M059J (cell line): ENCODE measurements around the gene PREPL. TPM values are rescaled to one million over a fixed set of nuclear protein-coding genes. Genes with fewer than 3 reads are reported as not detected.

ENCODE experiments used
- DNase-seq: peaks from one replicate; pipeline ENCODE4 v3.0.0-alpha.2; 2012; ENCODE audit warnings: low read depth
- total RNA-seq: library from RNA; depleted of rRNA; stranded (reverse); fragments of >200 nt; shearing (Covaris generic); gene quantifications from 2 replicates; pipeline ENCODE4 v1.2.3, GENCODE V29; 2014

The PREPL gene
- total RNA-seq, 1 experiment from 2014 or later, result 31.2 TPM

DNA sequence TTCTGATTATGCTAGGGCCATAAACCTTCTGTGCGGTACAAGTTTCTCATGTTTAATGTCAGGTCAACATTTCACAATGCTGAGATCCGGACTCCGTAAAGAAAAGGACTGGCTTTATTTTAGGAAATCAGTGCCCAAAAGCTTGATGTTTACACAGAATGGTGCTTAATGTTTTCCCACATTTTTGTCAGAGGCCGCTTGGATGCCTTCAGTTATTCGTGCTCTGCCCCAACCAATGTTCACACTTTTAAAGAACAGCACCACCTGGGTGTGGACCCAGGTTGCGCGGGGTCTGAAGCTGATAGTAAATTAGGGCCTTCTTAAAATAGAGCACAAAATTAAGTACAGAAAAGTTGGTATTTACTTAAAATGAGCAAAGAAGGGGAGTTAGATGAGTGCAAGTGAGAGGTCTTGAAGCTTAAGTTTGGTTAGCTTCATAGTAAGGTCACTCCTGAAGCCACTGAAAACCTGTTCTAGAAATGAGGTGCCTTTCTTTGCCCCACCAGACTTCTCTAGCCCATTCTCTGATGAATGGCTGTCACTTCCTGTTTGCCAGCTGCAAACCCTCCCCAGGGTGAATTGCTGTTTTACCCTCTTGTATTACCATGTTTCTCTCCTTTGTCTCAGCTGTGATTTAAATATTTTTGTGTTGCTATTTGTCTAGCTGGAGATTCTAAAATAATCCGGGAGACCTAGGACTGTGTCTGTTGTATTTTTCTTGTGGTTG, 65.5 kb downstream of the PREPL start:
- DNase-seq, result no peak

DNA sequence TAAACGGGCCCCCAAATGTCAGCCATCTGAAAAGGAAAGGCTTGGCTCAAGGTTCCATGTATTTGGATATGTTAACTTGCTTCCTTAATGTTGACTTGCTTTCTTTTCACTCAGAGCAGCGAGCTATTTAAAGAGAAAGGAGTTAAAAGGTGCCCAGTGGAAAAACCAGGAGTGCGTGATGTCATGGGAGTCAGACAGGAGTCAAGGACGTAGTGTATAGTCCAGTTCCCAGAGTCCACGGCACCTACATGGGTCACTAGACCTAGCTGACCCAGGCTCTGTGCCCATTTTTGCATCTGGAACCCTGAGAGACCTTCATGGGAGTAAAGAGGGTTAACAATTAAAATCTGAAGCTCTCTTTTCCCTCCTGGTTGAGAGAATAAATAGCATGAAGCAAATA, 66.2 kb downstream of the PREPL start:
- no peak for DNase-seq

DNA sequence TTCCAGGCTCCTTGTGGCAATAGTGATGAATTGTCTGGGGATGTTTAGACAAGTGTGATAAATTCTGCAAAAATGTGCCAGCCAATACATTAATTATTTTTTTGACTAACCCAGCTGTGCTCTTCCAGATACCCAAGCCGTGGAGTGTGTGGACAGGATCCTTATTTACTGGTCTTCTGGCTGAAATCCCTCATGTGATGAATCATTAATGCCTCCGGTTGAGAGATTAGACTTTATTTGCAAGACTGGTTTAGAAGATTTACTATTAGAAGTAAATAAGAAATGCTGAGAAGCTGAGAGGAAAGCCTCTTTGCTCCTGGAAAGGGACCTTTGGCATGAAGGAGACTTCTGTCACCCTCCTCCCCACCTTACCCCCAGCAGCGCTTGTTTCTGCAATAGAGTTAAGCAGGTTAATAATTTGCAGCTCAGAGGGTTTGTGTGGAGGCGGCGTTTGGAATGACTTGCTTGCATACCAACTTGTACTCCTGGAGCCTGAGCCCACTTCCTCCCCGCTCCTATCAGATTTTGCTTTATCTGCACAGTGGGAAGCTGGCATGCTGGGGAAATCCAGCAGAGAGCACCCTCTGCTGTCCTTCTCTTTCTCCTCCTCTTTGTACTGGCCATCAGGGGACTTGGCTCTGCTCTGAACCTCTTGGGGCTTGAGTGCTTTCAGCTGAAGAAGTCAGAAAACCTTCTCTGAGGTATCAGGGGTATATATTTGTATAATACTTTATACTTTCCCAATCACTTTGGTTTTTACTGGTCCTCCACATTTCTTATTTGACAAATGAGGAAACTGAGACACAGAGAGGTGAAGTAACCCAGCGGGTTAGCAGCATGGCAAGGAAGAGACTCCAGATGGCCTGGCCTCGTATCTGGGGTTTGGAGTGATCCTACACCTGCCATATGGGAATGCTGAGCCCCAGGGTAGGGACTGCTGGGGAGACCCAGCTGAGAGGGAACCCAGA, 69.7 kb downstream of the PREPL start:
- peak; percentile 94 for DNase-seq

DNA sequence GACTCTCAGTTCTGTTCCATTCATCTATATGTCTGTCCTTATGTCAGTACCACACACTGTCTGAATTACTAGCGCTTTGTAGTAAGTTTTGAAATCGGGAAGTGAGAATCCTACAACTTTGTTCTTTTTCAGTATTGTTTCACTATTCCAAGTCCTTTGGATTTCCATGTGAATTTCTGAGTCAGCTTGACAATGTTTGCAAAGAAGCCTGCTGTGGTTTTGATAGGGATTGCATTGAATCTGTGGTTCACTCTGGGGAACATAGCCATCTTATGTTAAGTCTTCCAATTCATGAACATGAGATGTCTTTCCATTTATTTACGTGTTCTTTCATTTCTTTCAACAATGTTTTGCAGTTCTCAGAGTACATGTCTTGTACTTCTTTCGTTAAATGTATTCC, 71.0 kb downstream of the PREPL start:
- DNase-seq, result peak; percentile 76

DNA sequence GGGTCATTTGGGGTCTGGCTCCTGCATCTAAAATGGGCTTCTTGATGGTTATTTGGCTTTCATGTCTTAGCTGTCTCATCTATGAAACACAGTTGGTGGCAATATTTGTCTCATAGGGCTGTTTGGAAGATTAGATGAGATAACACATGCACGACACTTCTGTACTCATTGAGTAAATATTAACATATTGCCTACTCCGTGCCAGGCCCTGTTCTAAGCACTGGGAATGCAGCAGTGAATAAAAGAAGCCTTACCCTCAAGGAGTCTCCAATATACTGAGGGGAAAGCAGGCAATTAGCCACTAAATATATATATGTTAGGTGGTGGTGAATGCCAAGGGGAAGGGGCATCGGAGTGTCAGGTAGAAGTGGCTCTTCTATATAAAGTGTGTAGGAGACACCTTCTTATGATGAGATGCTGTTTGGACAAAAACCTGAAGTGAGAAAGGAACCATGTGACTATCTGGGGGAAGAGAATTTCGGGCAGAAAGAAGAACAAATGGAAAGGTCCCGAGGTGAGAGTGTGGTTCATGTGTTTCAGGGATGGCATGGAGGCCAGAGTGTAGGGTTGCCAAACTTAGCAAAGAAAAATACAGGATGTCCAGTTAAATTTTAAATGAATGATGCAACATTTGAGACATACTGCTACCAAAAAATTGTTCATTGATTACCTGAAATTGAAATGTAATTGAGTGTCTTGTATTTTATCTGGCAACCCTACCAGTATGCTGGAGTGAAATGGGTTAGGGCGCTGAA, 74.2 kb downstream of the PREPL start:
- no peak for DNase-seq

DNA sequence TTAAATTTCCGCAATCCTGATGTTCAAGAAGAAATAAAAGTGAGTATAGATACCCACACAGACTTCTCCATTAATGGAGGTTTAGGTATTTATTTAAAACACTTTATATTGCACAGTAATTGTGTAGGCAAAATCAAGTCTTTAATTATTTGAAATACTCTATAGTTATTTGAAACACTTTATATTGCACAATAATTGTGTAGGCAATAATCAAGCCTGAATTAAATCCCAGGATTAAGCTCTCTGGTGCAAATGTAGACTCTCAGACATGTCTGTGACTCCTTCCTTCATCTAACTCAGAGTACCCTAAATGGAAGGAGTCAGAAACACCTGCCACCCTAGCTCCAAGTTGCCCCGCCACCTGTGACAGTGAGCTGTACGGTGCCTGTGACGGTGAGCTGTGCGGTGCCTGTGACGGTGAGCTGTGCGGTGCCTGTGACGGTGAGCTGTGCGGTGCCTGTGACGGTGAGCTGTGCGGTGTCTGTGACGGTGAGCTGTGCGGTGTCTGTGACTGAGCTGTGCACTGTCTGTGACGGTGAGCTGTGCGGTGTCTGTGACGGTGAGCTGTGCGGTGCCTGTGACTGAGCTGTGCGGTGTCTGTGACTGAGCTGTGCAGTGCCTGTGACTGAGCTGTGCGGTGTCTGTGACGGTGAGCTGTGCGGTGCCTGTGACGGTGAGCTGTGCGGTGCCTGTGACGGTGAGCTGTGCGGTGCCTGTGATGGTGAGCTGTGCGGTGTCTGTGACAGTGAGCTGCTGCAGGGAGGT, 75.0 kb downstream of the PREPL start:
- DNase-seq, result no peak

DNA sequence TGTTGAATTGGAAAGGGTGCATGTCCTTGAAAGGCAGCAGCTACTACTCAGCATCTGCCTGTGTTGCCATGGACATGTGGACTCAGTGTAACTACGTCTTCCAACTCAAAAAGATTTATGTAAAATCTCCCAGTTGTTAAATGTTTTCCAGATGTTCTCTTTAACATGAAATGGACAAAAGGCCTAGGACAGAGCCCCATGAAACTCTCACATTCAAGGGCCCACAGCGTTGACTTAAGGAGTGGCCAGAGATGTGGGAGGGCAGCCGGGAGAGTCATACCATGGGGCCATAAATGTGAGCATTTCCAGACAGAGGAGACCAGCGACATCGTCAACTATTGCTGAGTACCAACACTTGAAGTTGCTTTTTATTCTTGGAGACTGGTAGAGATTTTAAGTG, 76.1 kb downstream of the PREPL start:
- no peak for DNase-seq

DNA sequence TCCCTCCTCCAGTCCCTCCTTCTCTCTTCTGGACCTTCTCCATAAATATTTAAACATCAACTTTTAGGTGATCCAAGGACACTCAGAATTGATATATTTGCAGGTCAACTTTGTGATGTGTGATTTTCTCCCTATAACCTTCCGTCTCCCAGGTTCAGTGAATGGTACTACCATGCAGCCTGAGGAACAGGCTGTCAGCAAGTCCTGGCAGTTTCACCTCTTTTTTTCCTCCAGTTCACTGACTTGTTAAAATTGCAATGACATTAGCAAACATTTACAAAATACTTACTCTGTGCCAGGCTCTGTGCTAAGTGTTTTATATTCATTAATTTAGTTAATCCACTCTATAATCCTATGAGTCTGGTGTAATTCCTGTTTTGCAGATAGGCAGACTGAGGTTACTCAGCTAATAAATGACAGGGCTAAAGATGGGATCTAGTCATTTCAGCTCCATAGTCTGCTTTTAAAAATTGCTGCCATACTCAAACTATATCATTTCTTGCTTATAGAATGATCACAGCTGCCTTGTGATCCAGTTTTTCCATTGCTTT, 78.1 kb downstream of the PREPL start:
- DNase-seq, result no peak

DNA sequence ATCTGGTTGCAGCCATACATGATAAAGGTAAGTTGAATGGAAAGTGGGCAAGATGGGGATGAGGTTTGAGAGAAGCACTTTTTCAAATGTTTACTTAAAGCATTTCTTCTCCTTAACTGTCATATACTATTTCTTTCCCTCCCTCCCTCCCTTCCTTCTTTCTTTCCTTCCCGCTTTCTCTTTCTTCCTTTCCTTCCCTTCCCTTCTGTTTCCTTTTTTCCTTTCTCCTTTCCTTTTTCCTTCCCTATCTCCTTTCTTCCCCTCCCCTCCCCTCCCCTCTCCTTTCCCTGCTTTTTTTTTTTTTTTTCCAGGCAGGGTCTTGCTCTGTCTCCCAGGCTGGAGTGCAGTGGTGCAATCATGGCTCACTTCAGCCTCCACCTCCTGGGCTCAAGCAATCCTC, 80.4 kb downstream of the PREPL start:
- no peak for DNase-seq

DNA sequence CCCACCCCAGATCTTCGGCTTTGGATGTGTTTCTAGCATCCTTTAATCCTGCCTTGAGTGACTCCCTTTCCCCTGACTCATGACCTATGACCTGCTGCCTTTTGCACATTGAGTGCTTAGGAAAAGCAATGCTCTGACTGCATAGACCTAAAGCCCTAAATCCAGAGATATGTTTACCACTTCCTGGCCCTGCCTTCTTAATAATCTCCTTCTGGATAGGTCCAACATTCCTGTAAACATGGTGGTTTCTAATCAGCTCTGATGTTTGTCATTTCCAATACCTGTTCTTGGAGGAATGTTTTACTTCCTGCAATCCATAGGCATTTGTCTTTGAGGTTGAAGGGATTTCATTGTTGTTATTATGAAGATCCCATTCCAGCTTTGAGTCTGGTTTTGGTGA, 83.8 kb downstream of the PREPL start:
- DNase-seq, result peak; percentile 13

DNA sequence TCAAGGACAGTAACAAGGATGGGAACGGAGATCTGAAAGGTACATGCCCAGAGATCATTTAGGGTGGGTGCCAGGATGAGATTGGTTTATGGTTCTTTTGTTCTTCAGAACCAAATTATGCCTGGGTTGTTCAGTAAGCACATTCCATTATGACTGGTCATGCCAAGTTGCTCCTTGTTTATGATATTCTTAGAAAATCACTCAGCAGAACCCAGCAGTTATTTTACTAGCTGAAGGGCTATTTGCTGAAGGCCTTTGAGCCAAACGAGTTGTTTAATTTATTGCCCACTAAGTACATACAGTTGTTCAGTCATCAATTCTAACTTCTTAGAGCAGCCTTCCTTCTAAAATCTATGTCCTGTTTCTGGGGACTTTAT, 85.4 kb downstream of the PREPL start:
- peak; percentile 81 for DNase-seq

DNA sequence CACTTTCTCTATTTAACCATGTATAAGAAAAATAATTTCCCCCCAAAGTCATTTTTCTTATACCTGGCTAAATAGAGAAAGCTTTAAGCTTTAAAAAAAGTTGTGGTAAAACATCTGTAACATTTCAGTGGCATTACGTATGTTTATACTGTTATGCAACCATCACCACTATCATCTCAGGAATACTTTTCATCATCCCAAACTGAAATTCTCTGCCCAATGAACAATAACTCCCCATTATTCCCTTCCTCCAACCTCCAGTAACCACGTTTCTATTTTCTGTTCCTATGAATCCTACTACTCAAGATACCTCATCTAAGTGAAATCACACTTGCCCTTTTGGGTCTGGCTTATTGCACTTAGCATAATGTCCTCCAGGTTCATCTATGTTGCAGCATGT, 87.7 kb downstream of the PREPL start:
- no peak for DNase-seq

DNA sequence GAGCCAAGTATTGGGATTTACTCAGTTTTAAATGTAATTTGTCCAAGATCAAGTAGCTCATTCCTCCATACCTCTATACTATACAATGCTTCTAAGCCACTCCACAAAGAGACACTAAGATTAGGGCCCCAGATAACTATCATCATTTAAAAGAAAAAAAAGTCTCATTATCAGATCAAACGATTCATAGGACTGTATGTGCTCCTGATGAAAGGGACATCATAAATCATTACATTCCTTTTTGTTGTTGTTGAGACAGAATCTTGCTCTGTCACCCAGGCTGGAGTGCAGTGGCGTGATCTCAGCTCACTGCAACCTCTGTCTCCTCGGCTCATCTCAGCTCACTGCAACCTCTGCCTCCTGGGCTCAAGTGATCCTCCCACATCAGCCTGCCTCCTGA, 88.2 kb downstream of the PREPL start:
- DNase-seq, result no peak

DNA sequence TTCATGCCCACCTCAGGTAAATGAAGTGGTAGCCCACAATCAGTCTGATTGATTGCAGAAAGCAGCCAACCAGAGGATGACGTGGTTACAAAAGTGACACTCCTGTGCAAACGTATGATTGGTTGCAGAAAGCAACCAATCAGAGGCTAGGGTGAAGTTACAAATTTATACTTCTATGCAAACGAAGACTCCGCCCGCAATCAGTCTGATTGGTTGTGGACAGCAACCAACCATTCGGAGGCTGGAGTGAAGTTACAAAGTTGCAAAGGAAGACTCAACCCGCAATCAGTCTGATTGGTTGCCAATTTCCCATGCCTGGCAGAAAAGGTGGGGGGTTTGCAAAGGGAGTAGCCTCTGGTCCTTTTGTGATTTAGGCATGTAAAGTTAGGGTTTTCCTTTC, 90.0 kb downstream of the PREPL start:
- no peak for DNase-seq

DNA sequence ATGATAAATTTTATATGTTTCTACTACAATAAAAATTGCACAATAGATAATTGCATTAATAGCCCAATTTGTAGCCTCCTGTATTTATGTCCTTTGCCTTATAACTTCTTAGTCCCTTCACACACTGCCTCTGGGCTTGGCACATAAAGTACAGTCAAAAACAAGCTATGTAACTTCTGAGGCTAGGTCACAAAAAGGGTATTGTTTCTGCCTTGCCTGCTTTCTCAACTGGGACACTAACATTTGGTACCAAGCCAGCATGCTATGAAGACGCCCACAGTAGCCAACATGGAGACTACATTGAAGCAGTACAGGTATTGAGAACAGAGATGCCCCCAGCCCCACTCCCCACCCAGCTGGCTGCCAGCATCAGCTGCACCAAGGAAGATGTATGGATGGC, 91.5 kb downstream of the PREPL start:
- no peak for DNase-seq

DNA sequence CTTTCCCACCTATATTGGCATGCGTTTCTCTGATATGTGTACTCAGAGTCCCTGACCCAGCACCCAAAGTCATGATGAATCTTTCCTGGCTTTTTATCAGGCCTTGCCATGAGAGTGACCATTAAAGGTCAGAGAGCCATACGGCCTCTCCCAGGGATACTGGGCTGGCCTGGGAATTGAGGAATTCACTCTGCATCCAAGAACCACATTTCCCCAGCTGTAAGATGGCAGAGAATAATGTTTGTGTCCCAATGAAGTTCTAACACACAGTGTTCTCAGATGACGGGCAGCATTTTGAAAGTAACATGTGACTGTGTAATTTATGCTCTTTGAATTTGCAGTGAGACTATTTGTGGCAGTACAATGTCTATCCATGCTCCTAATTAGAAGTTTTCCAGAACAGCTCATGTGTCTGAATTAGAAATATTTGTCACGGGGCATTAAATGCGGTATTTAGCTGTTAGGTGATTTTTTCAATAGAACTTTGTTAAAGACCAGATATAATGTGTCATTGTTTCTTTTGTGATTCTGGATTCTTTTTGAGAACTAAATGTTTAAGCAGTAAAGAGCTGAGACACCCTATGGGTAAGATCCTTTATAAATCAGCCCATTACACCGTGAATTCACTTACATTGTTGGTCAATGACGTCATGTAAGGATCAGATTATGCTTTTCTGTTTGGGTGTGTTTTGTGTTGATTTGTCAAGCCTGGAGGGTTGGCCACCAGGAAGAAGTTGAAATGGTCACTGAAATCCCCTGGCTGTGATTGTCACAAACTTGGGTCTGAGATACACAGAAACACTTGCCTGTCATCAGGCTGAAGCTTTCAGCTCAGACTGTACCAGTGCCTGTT, 93.3 kb downstream of the PREPL start:
- DNase-seq, result peak; percentile 78
